ENCODE data around the gene TMED7. TPM values are rescaled to one million over a fixed set of nuclear protein-coding genes. Genes with fewer than 3 reads are reported as not detected.

Gene TMED7
- total RNA-seq, 1 experiment from 2014 or later = 71.5 TPM

GRCh38 chr5:115636008-115636407, 10.2 kb upstream of the TMED7 start:
- ChIA-PET POLR2A (no interaction called here), CTCF (interaction anchor here (1.8 kb wide), 1 partner anchor 196 kb away, joined by 7 read pairs; no protein-coding TSS in a partner anchor)
- Histone ChIP-seq H3K4me3 (ENCODE audit: low read depth, low read length) (no peak overlapping the region), H3K36me3 (ENCODE audit: control insufficient read depth, insufficient read depth, low read length) (no peaks in the 10 kb centered on the region), H3K4me1 (no peaks in the 10 kb centered on the region), H3K27me3 (replicated peaks; ENCODE audit: control insufficient read depth, insufficient read depth, low read length) (no peaks in the 10 kb centered on the region; the same call in 1 of the 2 replicates), H3K9me3 (no peaks in the 10 kb centered on the region)
- Mint-ChIP-seq H3K4me3 (ENCODE audit: unreplicated experiment) (no peak overlapping the region), H3K36me3 (ENCODE audit: insufficient read depth, unreplicated experiment) (no peaks in the 10 kb centered on the region), H3K27me3 (ENCODE audit: insufficient read depth, unreplicated experiment) (peaks cover 8% of the 10 kb centered on the region), H3K4me1 (ENCODE audit: low read depth, unreplicated experiment) (no peaks in the 10 kb centered on the region), H3K9me3 (ENCODE audit: unreplicated experiment) (no peaks in the 10 kb centered on the region), H3K27ac (ENCODE audit: unreplicated experiment) (no peak overlapping the region)
- intact Hi-C loops (cut with micrococcal nuclease; ENCODE audit: unreplicated experiment) = no loop called here
- no peak for TF ChIP-seq CTCF (IDR thresholded peaks at IDR 0.05; ENCODE audit: insufficient read depth in 1 of 2, low read depth in 1 of 2, low read length in 1 of 2, severe bottlenecking in 1 of 2, unreplicated experiment in 1 of 2)
- no peak for DNase-seq
- BruUV-seq (replicated peaks) = no TSS peak

- peak; percentile 83 to 86 for DNase-seq
- Histone ChIP-seq H3K4me3 (ENCODE audit: low read depth, low read length) (0 out of 2 replicates have a peak overlapping the region, but pooled peaks have one; percentile 2), H3K9me3 (no peaks in the 10 kb centered on the region), H3K27me3 (replicated peaks; ENCODE audit: control insufficient read depth, insufficient read depth, low read length) (no peaks in the 10 kb centered on the region; the same call in 1 of the 2 replicates), H3K4me1 (no peaks in the 10 kb centered on the region), H3K36me3 (ENCODE audit: control insufficient read depth, insufficient read depth, low read length) (no peaks in the 10 kb centered on the region)
- peak; percentile 92 to 94 for TF ChIP-seq CTCF (IDR thresholded peaks at IDR 0.05; ENCODE audit: insufficient read depth in 1 of 2, low read depth in 1 of 2, low read length in 1 of 2, severe bottlenecking in 1 of 2, unreplicated experiment in 1 of 2)
- H3K4me3 Mint-ChIP-seq (ENCODE audit: unreplicated experiment) = peak overlapping the region; percentile 59
- ChIA-PET CTCF (interaction anchor here (0.6 to 1.8 kb wide), 2 partner anchors 22 to 197 kb away, joined by 3 to 7 read pairs; no protein-coding TSS in a partner anchor), POLR2A (no interaction called here)
- no TSS peak for BruUV-seq (replicated peaks)
- H3K36me3 Mint-ChIP-seq (ENCODE audit: insufficient read depth, unreplicated experiment) = no peaks in the 10 kb centered on the region
- H3K9me3 Mint-ChIP-seq (ENCODE audit: unreplicated experiment) = no peaks in the 10 kb centered on the region
- H3K4me1 Mint-ChIP-seq (ENCODE audit: low read depth, unreplicated experiment) = no peaks in the 10 kb centered on the region
- H3K27ac Mint-ChIP-seq (ENCODE audit: unreplicated experiment) = no peak overlapping the region
- intact Hi-C loops (cut with micrococcal nuclease; ENCODE audit: unreplicated experiment) = loop anchor here (1.0 to 2.0 kb wide), 4 partner anchors 136 to 434 kb away; no protein-coding TSS in a partner anchor
- peaks cover 8% of the 10 kb centered on the region for H3K27me3 Mint-ChIP-seq (ENCODE audit: insufficient read depth, unreplicated experiment)
Observed at GRCh38 chr5:115634343-115635132, 8.7 kb upstream of the TMED7 start.

GRCh38 chr5:115629903-115630302, 4.1 kb upstream of the TMED7 start:
- Mint-ChIP-seq H3K4me3 (ENCODE audit: unreplicated experiment) (no peak overlapping the region), H3K36me3 (ENCODE audit: insufficient read depth, unreplicated experiment) (peaks cover 6% of the 10 kb centered on the region), H3K9me3 (ENCODE audit: unreplicated experiment) (no peaks in the 10 kb centered on the region), H3K27me3 (ENCODE audit: insufficient read depth, unreplicated experiment) (peaks cover 3% of the 10 kb centered on the region), H3K27ac (ENCODE audit: unreplicated experiment) (no peak overlapping the region), H3K4me1 (ENCODE audit: low read depth, unreplicated experiment) (no peaks in the 10 kb centered on the region)
- intact Hi-C loops (cut with micrococcal nuclease; ENCODE audit: unreplicated experiment) = no loop called here
- H3K4me3 ChIP-seq (ENCODE audit: low read depth, low read length) = no peak overlapping the region
- no TSS peak for BruUV-seq (replicated peaks)
- H3K4me1 ChIP-seq = no peaks in the 10 kb centered on the region
- no peaks in the 10 kb centered on the region for H3K36me3 ChIP-seq (ENCODE audit: control insufficient read depth, insufficient read depth, low read length)
- H3K9me3 ChIP-seq = no peaks in the 10 kb centered on the region
- H3K27me3 ChIP-seq (replicated peaks; ENCODE audit: control insufficient read depth, insufficient read depth, low read length) = no peaks in the 10 kb centered on the region
- ChIA-PET CTCF (no interaction called here), POLR2A (no interaction called here)
- DNase-seq = no peak
- no peak for TF ChIP-seq CTCF (IDR thresholded peaks at IDR 0.05; ENCODE audit: insufficient read depth in 1 of 2, low read depth in 1 of 2, low read length in 1 of 2, severe bottlenecking in 1 of 2, unreplicated experiment in 1 of 2)
